NCI-H2029 treated with DMSO at 0.1 percent for 48 hours (cell line): ENCODE data around the gene TGFBR2.
"Not testable (repeated sequence)": the region's sequence is repeated elsewhere in the genome, so short reads cannot be mapped to it uniquely, and the experiment has no call there.

Experiments
- DNase-seq: peaks from one replicate; lab custom pipeline; 2025; lab: John Stamatoyannopoulos, UW

TGFBR2 gene

GRCh38 chr3:30619318-30619717 lies 12.9 kb downstream of the TGFBR2 start:
- no peak for DNase-seq

- no peak for DNase-seq
Measured at GRCh38 chr3:30620402-30621360, 14.3 kb downstream of the TGFBR2 start.

- DNase-seq, result no peak
Measured at GRCh38 chr3:30621576-30621975, 15.2 kb downstream of the TGFBR2 start.

GRCh38 chr3:30622047-30622545 lies 15.7 kb downstream of the TGFBR2 start:
- DNase-seq, result no peak

- no peak for DNase-seq
Measured at GRCh38 chr3:30622790-30623189, 16.4 kb downstream of the TGFBR2 start.

GRCh38 chr3:30623351-30623750 lies 16.9 kb downstream of the TGFBR2 start:
- DNase-seq, result no peak

- DNase-seq, result not testable (repeated sequence)
Measured at GRCh38 chr3:30624480-30624879, 18.1 kb downstream of the TGFBR2 start.

- DNase-seq, result no peak
Measured at GRCh38 chr3:30625541-30626438, 19.4 kb downstream of the TGFBR2 start.

- DNase-seq, result no peak
Measured at GRCh38 chr3:30626443-30627180, 20.2 kb downstream of the TGFBR2 start.

- no peak for DNase-seq
Measured at GRCh38 chr3:30628205-30628900, 22.0 kb downstream of the TGFBR2 start.

GRCh38 chr3:30628901-30629590 lies 22.6 kb downstream of the TGFBR2 start:
- no peak for DNase-seq

GRCh38 chr3:30629746-30630145 lies 23.3 kb downstream of the TGFBR2 start:
- no peak for DNase-seq

GRCh38 chr3:30630238-30631030 lies 24.0 kb downstream of the TGFBR2 start:
- no peak for DNase-seq

- no peak for DNase-seq
Measured at GRCh38 chr3:30631243-30631904, 25.0 kb downstream of the TGFBR2 start.

GRCh38 chr3:30632065-30632464 lies 25.7 kb downstream of the TGFBR2 start:
- DNase-seq, result no peak

- DNase-seq, result no peak
Measured at GRCh38 chr3:30632521-30632920, 26.1 kb downstream of the TGFBR2 start.

GRCh38 chr3:30633718-30634117 lies 27.3 kb downstream of the TGFBR2 start:
- DNase-seq, result no peak

- DNase-seq, result no peak
Measured at GRCh38 chr3:30634761-30635735, 28.6 kb downstream of the TGFBR2 start.
